Upper lobe of left lung (tissue), 6 donors: ENCODE data around the gene IGF2BP1. TPM values are rescaled to one million over a fixed set of nuclear protein-coding genes. Genes with fewer than 3 reads are reported as not detected.
A peak's percentile ranks its signal among the peaks of the same experiment; 100 is the strongest.
"Not testable (repeated sequence)": the region's sequence is repeated elsewhere in the genome, so short reads cannot be mapped to it uniquely, and the experiment has no call there.

Experiments used
- ATAC-seq, 2 donors: fragments of 200-7000 bp; cut with Tn5 transposase; one replicate each; pipeline ENCODE4 v1.9.1; 2022; ENCODE audit warnings: mild to moderate bottlenecking in 2 of 2, moderate library complexity in 2 of 2; ENCODE audit not compliant: low FRiP score in 2 of 2
- DNase-seq, 2 donors: peaks; one replicate each; pipeline ENCODE4 v3.0.0-alpha.2; 2019 to 2020
- H3K27ac ChIP-seq, 4 donors: fragments of 200-600 bp; sonication (generic); one replicate each; pipeline ENCODE4 v1.5.1; 2016 to 2019
- H3K27me3 ChIP-seq, 4 donors: fragments of 200-600 bp; sonication (generic); one replicate each; pipeline ENCODE4 v1.5.1; 2017 to 2019
- H3K36me3 ChIP-seq, 4 donors: fragments of 200-600 bp; sonication (generic); one replicate each; pipeline ENCODE4 v1.5.1; 2016 to 2019
- H3K4me1 ChIP-seq, 4 donors: fragments of 200-600 bp; sonication (generic); one replicate each; pipeline ENCODE4 v1.5.1; 2018 to 2019
- H3K4me3 ChIP-seq, 4 donors: fragments of 200-600 bp; sonication (generic); one replicate each; pipeline ENCODE4 v1.5.1; 2017 to 2019; ENCODE audit warnings: mild to moderate bottlenecking in 2 of 4, moderate library complexity in 1 of 4
- H3K9me3 ChIP-seq, 4 donors: fragments of 200-600 bp; sonication (generic); one replicate each; pipeline ENCODE4 v1.5.1; 2018 to 2019
- CTCF ChIP-seq, 6 experiments: fragments of 450-650 bp in 4 of 6; fragments of 200-600 bp in 2 of 6; sonication (generic) in 2 of 6; IDR thresholded peaks; one replicate each; pipeline ENCODE4 v1.5.1; 2016 to 2019; ENCODE audit warnings: antibody characterized with exemption in 6 of 6
- EP300 ChIP-seq, 4 donors: sonication (generic); formaldehyde crosslinking; IDR thresholded peaks; one replicate each; pipeline ENCODE4 v1.5.1; 2017; ENCODE audit warnings: antibody characterized with exemption in 4 of 4, control low read depth in 2 of 4
- POLR2A ChIP-seq, 4 donors: fragments of 450-650 bp; IDR thresholded peaks; one replicate each; pipeline ENCODE4 v1.5.1; 2016 to 2017; ENCODE audit warnings: antibody characterized with exemption in 4 of 4, mild to moderate bottlenecking in 2 of 4
- POLR2AphosphoS5 ChIP-seq, 2 donors: sonication (generic); formaldehyde crosslinking; IDR thresholded peaks; one replicate each; pipeline ENCODE4 v1.5.1; 2017; ENCODE audit warnings: antibody characterized with exemption in 2 of 2
- WGBS, 2 donors: methylation state at CpG; one replicate each; pipeline ENCODE4 v1.1.5; 2017 to 2018; 5-methylcytosine and 5-hydroxymethylcytosine counted together
- total RNA-seq, 6 donors: library from RNA; depleted of rRNA in 4 of 6; stranded (reverse); fragments of >200 nt in 4 of 6; gene quantifications; one replicate each; pipeline versions ENCODE4 v1.1.0 to v1.2.1, GENCODE V29; 2016 to 2021
- donor health status: DM: no; HTN: no; CAD: no; lungs with moderate emphysema.
- donor health status: DM: no; HTN: yes; CAD: no; lungs with severe emphysema.

IGF2BP1 gene
- total RNA-seq, 6 donors from 2014 or later: 1.3 to 1.4 TPM; not detected in 4

DNA sequence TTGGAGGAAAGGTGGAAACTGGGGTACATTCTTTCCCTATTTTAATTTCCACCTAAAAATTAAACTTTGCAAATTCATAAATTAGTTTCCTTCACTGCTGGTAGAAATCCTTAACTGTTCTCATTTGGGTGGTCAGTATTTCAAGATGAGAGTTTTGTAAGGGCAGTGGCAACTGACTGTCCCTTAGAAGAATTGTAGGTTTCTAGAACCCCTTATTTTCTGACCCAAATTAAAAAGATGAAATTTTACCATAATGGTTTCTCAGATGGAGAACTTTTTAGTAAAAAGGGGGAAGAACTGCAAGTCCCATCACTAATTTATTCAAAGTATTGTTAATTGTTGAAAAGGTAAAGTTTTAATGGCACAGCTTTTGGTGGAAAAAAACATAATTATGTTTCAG is 5.6 kb downstream of the IGF2BP1 start:
- Histone ChIP-seq H3K36me3 (no peaks in the 10 kb centered on the region), H3K27me3 (peaks cover 4 to 61% (median 28%) of the 10 kb centered on the region in 4 donors), H3K4me3 (no peak overlapping the region), H3K9me3 (no peaks in the 10 kb centered on the region), H3K4me1 (peaks cover 8 to 11% (median 10%) of the 10 kb centered on the region in 4 donors), H3K27ac (no peak overlapping the region)
- TF ChIP-seq POLR2A (IDR thresholded peaks at IDR 0.05): no peak
- TF ChIP-seq POLR2AphosphoS5 (IDR thresholded peaks at IDR 0.05): no peak
- TF ChIP-seq EP300 (IDR thresholded peaks at IDR 0.05): no peak
- no peak for TF ChIP-seq CTCF (IDR thresholded peaks at IDR 0.05)
- ATAC-seq (no peak), DNase-seq (no peak)

GRCh38 chr17:49003557-49004511 is 6.6 kb downstream of the IGF2BP1 start:
- DNase-seq (peak in 1 of 2 donors; percentile 78), ATAC-seq (no peak)
- Histone ChIP-seq H3K27me3 (peaks cover 0 to 50% (median 19%) of the 10 kb centered on the region in 4 donors), H3K36me3 (no peaks in the 10 kb centered on the region), H3K4me1 (peaks cover 0 to 4% (median 1%) of the 10 kb centered on the region in 4 donors), H3K27ac (no peak overlapping the region), H3K4me3 (no peak overlapping the region), H3K9me3 (no peaks in the 10 kb centered on the region)
- TF ChIP-seq POLR2A (IDR thresholded peaks at IDR 0.05) (no peak), CTCF (IDR thresholded peaks at IDR 0.05) (no peak), POLR2AphosphoS5 (IDR thresholded peaks at IDR 0.05) (no peak)
- 14 to 19% methylated on average over 21 to 31 of the region's 39 CpGs for WGBS, 2 donors

DNA sequence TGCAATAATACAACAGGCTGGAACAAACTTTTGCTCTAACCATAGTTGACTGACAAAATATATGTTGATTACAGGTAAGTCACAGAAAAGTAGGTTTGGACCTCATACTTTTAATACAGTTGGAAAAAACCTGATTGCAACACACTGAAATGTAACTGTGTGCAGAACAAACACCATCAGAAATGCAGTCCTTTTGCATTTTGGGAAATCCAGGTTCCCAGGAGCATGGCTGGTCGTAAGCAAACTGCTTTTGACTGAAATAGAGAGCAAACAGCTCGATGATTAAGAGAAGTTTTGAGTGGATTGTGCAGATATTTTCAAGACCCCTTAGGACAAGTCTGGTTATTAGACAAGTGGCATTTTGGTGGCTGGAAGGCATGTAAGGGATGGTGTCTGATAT is 8.0 kb downstream of the IGF2BP1 start:
- H3K36me3 ChIP-seq: no peaks in the 10 kb centered on the region
- DNase-seq (no peak), ATAC-seq (no peak)
- no peak for TF ChIP-seq CTCF (IDR thresholded peaks at IDR 0.05)
- TF ChIP-seq POLR2AphosphoS5 (IDR thresholded peaks at IDR 0.05): no peak
- no peak overlapping the region for H3K27ac ChIP-seq
- H3K4me3 ChIP-seq: no peak overlapping the region
- 50 to 77% methylated on average over 2 of the region's 2 CpGs for WGBS, 2 donors
- peaks cover 0 to 40% (median 11%) of the 10 kb centered on the region in 4 donors for H3K27me3 ChIP-seq
- peaks cover 0 to 4% (median 1%) of the 10 kb centered on the region in 4 donors for H3K4me1 ChIP-seq
- no peaks in the 10 kb centered on the region for H3K9me3 ChIP-seq

DNA sequence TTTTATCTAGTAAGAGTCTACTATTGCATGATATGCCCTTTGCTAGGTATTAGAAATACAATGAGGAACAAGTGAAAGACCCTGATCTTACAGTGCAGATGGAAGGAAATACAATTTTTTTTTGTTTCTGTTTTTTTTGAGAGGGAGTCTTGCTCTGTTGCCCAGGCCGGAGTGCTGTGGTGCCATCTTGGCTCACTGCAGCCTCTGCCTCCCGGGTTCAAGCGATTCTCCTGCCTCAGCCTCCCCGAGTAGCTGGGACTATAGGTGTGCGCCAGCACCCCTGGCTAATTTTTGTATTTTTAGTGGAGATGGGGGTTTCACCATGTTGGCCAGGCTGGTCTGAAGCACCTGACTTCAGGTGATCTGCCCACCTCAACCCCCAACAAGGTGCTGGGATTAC is 11.7 kb downstream of the IGF2BP1 start:
- not testable (repeated sequence) for H3K4me3 ChIP-seq, H3K36me3 ChIP-seq, H3K4me1 ChIP-seq, H3K9me3 ChIP-seq, H3K27ac ChIP-seq, ATAC-seq
- peak in 1 of 2 donors; percentile 18 for DNase-seq
- WGBS, 2 donors: 93 to 99% methylated on average over 5 of the region's 5 CpGs
- peaks cover 0 to 21% (median 10%) of the 10 kb centered on the region in 4 donors for H3K27me3 ChIP-seq

- no peaks in the 10 kb centered on the region for H3K36me3 ChIP-seq
- TF ChIP-seq EP300 (IDR thresholded peaks at IDR 0.05) (no peak), POLR2AphosphoS5 (IDR thresholded peaks at IDR 0.05) (no peak), POLR2A (IDR thresholded peaks at IDR 0.05) (no peak), CTCF (IDR thresholded peaks at IDR 0.05) (no peak)
- no peak overlapping the region for H3K4me3 ChIP-seq
- 75 to 77% methylated on average over 8 to 9 of the region's 9 CpGs for WGBS, 2 donors
- H3K27me3 ChIP-seq: peaks cover 0 to 25% (median 12%) of the 10 kb centered on the region in 4 donors
- no peaks in the 10 kb centered on the region for H3K9me3 ChIP-seq
- no peak for DNase-seq
- peaks cover 0 to 18% (median 9%) of the 10 kb centered on the region in 4 donors for H3K4me1 ChIP-seq
- no peak for ATAC-seq
- no peak overlapping the region for H3K27ac ChIP-seq
These were observed 15.6 kb downstream of the IGF2BP1 start for GRCh38 chr17:49012769-49013255.
